H54 (cell line): ENCODE results near the gene ADAM30.

Experiments used
- DNase-seq: peaks from one replicate; pipeline ENCODE4 v3.0.0; 2011; ENCODE audit warnings: low spot score, mixed read lengths; ENCODE audit not compliant: insufficient read length
- FAIRE-seq: peaks from 3 replicates; lab custom pipeline; 2011; peaks lifted over from hg19 to GRCh38; lab: Jason Lieb, UNC
- POLR2A ChIP-seq: IDR thresholded peaks from 2 replicates; pipeline ENCODE4 v1.6.1; 2011; ENCODE audit warnings: low read depth, mild to moderate bottlenecking, low read length

The ADAM30 gene

GRCh38 chr1:119898530-119898929 lies 2.2 kb upstream of the ADAM30 start:
- no peak for TF ChIP-seq POLR2A
- DNase-seq (no peak), FAIRE-seq (no peak)

- no peak for FAIRE-seq
- no peak for DNase-seq
- no peak for TF ChIP-seq POLR2A
Measured at GRCh38 chr1:119895102-119895501, 1.2 kb downstream of the ADAM30 start.

- DNase-seq, result no peak
- no peak for FAIRE-seq
- no peak for TF ChIP-seq POLR2A
Measured at GRCh38 chr1:119893827-119894700, 2.3 kb downstream of the ADAM30 start.

- FAIRE-seq, result no peak
- TF ChIP-seq POLR2A, result no peak
- no peak for DNase-seq
Measured at GRCh38 chr1:119893238-119893791, 3.0 kb downstream of the ADAM30 start.

GRCh38 chr1:119891386-119891785 lies 4.9 kb downstream of the ADAM30 start:
- TF ChIP-seq POLR2A, result no peak
- FAIRE-seq (no peak), DNase-seq (no peak)

- TF ChIP-seq POLR2A, result no peak
- DNase-seq (no peak), FAIRE-seq (no peak)
Measured at GRCh38 chr1:119888476-119888875, 7.8 kb downstream of the ADAM30 start.

GRCh38 chr1:119887427-119887826 lies 8.9 kb downstream of the ADAM30 start:
- TF ChIP-seq POLR2A, result no peak
- no peak for DNase-seq
- no peak for FAIRE-seq

GRCh38 chr1:119885903-119886783 lies 10.2 kb downstream of the ADAM30 start:
- no peak for TF ChIP-seq POLR2A
- DNase-seq (no peak), FAIRE-seq (peak; percentile 68)

- DNase-seq (no peak), FAIRE-seq (no peak)
- TF ChIP-seq POLR2A, result no peak
Measured at GRCh38 chr1:119884711-119885110, 11.6 kb downstream of the ADAM30 start.

GRCh38 chr1:119883826-119884225 lies 12.5 kb downstream of the ADAM30 start:
- FAIRE-seq (no peak), DNase-seq (no peak)
- TF ChIP-seq POLR2A, result no peak

- no peak for TF ChIP-seq POLR2A
- DNase-seq (no peak), FAIRE-seq (no peak)
Measured at GRCh38 chr1:119882132-119883049, 13.9 kb downstream of the ADAM30 start.

GRCh38 chr1:119879510-119880434 lies 16.5 kb downstream of the ADAM30 start:
- DNase-seq (no peak), FAIRE-seq (no peak)
- no peak for TF ChIP-seq POLR2A

GRCh38 chr1:119878171-119878570 lies 18.1 kb downstream of the ADAM30 start:
- no peak for TF ChIP-seq POLR2A
- DNase-seq, result no peak
- FAIRE-seq, result no peak
